H1 (cell line): ENCODE results near the gene TMEM178B. TPM values are rescaled to one million over a fixed set of nuclear protein-coding genes. Genes with fewer than 3 reads are reported as not detected.

Experiments
- CTCF ChIA-PET: fragments of 300-600 bp; sonication (Branson Sonifier 250); formaldehyde crosslinking; loops from one replicate; lab custom pipeline; 2021; ENCODE audit not compliant: partially characterized antibody; lab: Charles Lee
- POLR2A ChIA-PET: fragments of 300-600 bp; sonication (Branson Sonifier 250); formaldehyde crosslinking; loops from one replicate; lab custom pipeline; 2021; ENCODE audit warnings: inconsistent platforms; ENCODE audit not compliant: partially characterized antibody; lab: Charles Lee
- DNase-seq, 2 experiments: peaks; one replicate each; pipeline versions ENCODE4 v3.0.0 to v3.0.0-alpha.2; 2010 to 2022; ENCODE audit warnings: low spot score in 2 of 2, low read depth in 1 of 2, mixed read lengths in 1 of 2
- FAIRE-seq: peaks from 2 replicates; lab custom pipeline; 2011; peaks lifted over from hg19 to GRCh38; lab: Jason Lieb, UNC
- H2AFZ ChIP-seq: 2 replicates; pipeline ENCODE4 v1.8.1; 2012; ENCODE audit warnings: low read length, inconsistent platforms
- H2AK5ac ChIP-seq: 2 replicates; pipeline ENCODE4 v1.6.1; 2013; ENCODE audit warnings: low read depth, low read length
- H2BK120ac ChIP-seq: replicated peaks from 2 replicates; pipeline ENCODE3; 2013; ENCODE audit warnings: low read depth, low read length, inconsistent platforms
- H2BK12ac ChIP-seq: 2 replicates; pipeline ENCODE4 v1.6.1; 2013; ENCODE audit warnings: low read depth, low read length
- H2BK15ac ChIP-seq: 2 replicates; pipeline ENCODE4 v1.6.1; 2013; ENCODE audit warnings: low read length
- H2BK20ac ChIP-seq: 2 replicates; pipeline ENCODE4 v1.6.1; 2013; ENCODE audit warnings: low read length
- H2BK5ac ChIP-seq: 2 replicates; pipeline ENCODE4 v1.6.1; 2013; ENCODE audit warnings: low read depth, low read length
- H3K14ac ChIP-seq: 2 replicates; pipeline ENCODE4 v1.6.1; 2013; ENCODE audit warnings: inconsistent platforms; ENCODE audit not compliant: insufficient read length
- H3K18ac ChIP-seq: 2 replicates; pipeline ENCODE4 v1.6.1; 2013; ENCODE audit warnings: low read length; ENCODE audit errors: extremely low read depth
- H3K23ac ChIP-seq: 2 replicates; pipeline ENCODE4 v1.6.1; 2013; ENCODE audit warnings: inconsistent platforms; ENCODE audit not compliant: insufficient read length
- H3K23me2 ChIP-seq: 2 replicates; pipeline ENCODE4 v1.6.1; 2013; ENCODE audit warnings: low read depth, low read length
- H3K27ac ChIP-seq: 2 replicates; pipeline ENCODE4 v1.6.1; 2011; ENCODE audit warnings: low read depth, low read length, inconsistent platforms
- H3K27me3 ChIP-seq, 4 experiments: replicated peaks in 1 of 4; 1 replicate in 1 of 4; 2 replicates in 3 of 4; pipeline versions ENCODE4 v1.6.1 to v1.8.1; 2011 to 2013; ENCODE audit warnings: low read length in 3 of 4, mild to moderate bottlenecking in 3 of 4, inconsistent platforms in 2 of 4, mixed read lengths in 2 of 4, moderate library complexity in 1 of 4; ENCODE audit not compliant: control insufficient read depth in 3 of 4, insufficient read depth in 3 of 4; ENCODE audit errors: extremely low read depth in 1 of 4
- H3K36me3 ChIP-seq, 4 experiments: 2 replicates each; pipeline versions ENCODE4 v1.6.1 to v1.8.1; 2011 to 2013; ENCODE audit warnings: mild to moderate bottlenecking in 4 of 4, low read length in 3 of 4, moderate library complexity in 2 of 4, control low read depth in 1 of 4, inconsistent platforms in 1 of 4; ENCODE audit not compliant: insufficient read depth in 4 of 4, control insufficient read depth in 2 of 4
- H3K4ac ChIP-seq: replicated peaks from 2 replicates; pipeline ENCODE3; 2013; ENCODE audit warnings: low read length, low read depth, mixed read lengths, inconsistent platforms; ENCODE audit not compliant: insufficient read length
- H3K4me1 ChIP-seq, 4 experiments: replicated peaks in 1 of 4; 1 replicate in 1 of 4; 2 replicates in 3 of 4; pipeline versions ENCODE4 v1.6.1 to v1.8.1; 2011 to 2013; ENCODE audit warnings: low read length in 3 of 4, inconsistent platforms in 2 of 4, mixed read lengths in 1 of 4; ENCODE audit not compliant: insufficient read depth in 4 of 4, control insufficient read depth in 3 of 4
- H3K4me2 ChIP-seq, 2 experiments: 2 replicates each; pipeline versions ENCODE4 v1.6.1 to v1.8.1; 2011 to 2013; ENCODE audit warnings: low read depth in 2 of 2, low read length in 2 of 2, control low read depth in 1 of 2, inconsistent platforms in 1 of 2, mild to moderate bottlenecking in 1 of 2; ENCODE audit not compliant: insufficient read depth in 1 of 2
- H3K4me3 ChIP-seq, 4 experiments: fragments of 200-600, 300-600 bp in 1 of 4; sonication (generic), shearing (Covaris generic), sonication (Bioruptor Twin) in 1 of 4; 2 replicates each; pipeline versions ENCODE4 v1.5.1 to v1.8.1; 2011 to 2016; ENCODE audit warnings: low read length in 4 of 4, low read depth in 3 of 4, control low read depth in 2 of 4, inconsistent platforms in 2 of 4, mild to moderate bottlenecking in 2 of 4, mixed read lengths in 1 of 4, moderate library complexity in 1 of 4; ENCODE audit not compliant: insufficient read depth in 2 of 4; ENCODE audit errors: extremely low read depth in 1 of 4
- H3K56ac ChIP-seq: replicated peaks from 2 replicates; pipeline ENCODE3; 2013; ENCODE audit warnings: low read depth, mild to moderate bottlenecking, mixed read lengths, low read length, inconsistent platforms; ENCODE audit not compliant: insufficient read length
- H3K79me1 ChIP-seq: 2 replicates; pipeline ENCODE4 v1.6.1; 2013; ENCODE audit warnings: low read depth, low read length, control low read depth
- H3K79me2 ChIP-seq, 2 experiments: 2 replicates each; pipeline versions ENCODE4 v1.6.1 to v1.8.1; 2012 to 2013; ENCODE audit warnings: low read length in 2 of 2, mild to moderate bottlenecking in 2 of 2, inconsistent platforms in 1 of 2; ENCODE audit not compliant: insufficient read depth in 2 of 2, control insufficient read depth in 1 of 2
- H3K9ac ChIP-seq, 4 experiments: replicated peaks in 1 of 4; 1 replicate in 1 of 4; 2 replicates in 3 of 4; pipeline versions ENCODE4 v1.6.1 to v1.8.1; 2011 to 2013; ENCODE audit warnings: low read depth in 3 of 4, low read length in 3 of 4, control low read depth in 2 of 4, mild to moderate bottlenecking in 2 of 4, moderate library complexity in 2 of 4, inconsistent platforms in 1 of 4; ENCODE audit errors: extremely low read depth in 1 of 4
- H3K9me3 ChIP-seq, 2 experiments: 2 replicates each; pipeline versions ENCODE4 v1.6.1 to v1.8.1; 2012 to 2013; ENCODE audit warnings: mild to moderate bottlenecking in 2 of 2, moderate library complexity in 2 of 2, control low read depth in 1 of 2, inconsistent platforms in 1 of 2, low read depth in 1 of 2, low read length in 1 of 2, mixed read lengths in 1 of 2; ENCODE audit not compliant: insufficient read depth in 2 of 2
- H4K20me1 ChIP-seq, 2 experiments: replicated peaks in 1 of 2; 2 replicates each; pipeline versions ENCODE3 to v1.8.1; 2011 to 2013; ENCODE audit warnings: inconsistent platforms in 2 of 2, low read length in 2 of 2, mild to moderate bottlenecking in 1 of 2; ENCODE audit not compliant: insufficient read depth in 2 of 2, control insufficient read depth in 1 of 2
- H4K5ac ChIP-seq: 2 replicates; pipeline ENCODE4 v1.6.1; 2013; ENCODE audit warnings: low read length, low read depth, mixed read lengths, inconsistent platforms; ENCODE audit not compliant: insufficient read length
- H4K8ac ChIP-seq: 2 replicates; pipeline ENCODE4 v1.8.0; 2013; ENCODE audit warnings: mild to moderate bottlenecking, moderate library complexity, low read length, inconsistent platforms; ENCODE audit not compliant: insufficient read depth; ENCODE audit errors: extremely low read depth
- H4K91ac ChIP-seq: replicated peaks from 2 replicates; pipeline ENCODE3; 2013; ENCODE audit warnings: low read length, mixed read lengths, inconsistent platforms; ENCODE audit not compliant: insufficient read length
- BRCA1 ChIP-seq: IDR thresholded peaks from 2 replicates; pipeline ENCODE4 v1.6.1; 2012; ENCODE audit warnings: low read depth, low read length, improper control_type of control experiment
- CHD1 ChIP-seq: IDR thresholded peaks from 2 replicates; pipeline ENCODE4 v1.6.1; 2012; ENCODE audit warnings: low read depth, low read length, improper control_type of control experiment
- CTCF ChIP-seq, 3 experiments: IDR thresholded peaks; 1 replicate in 2 of 3; 2 replicates in 1 of 3; pipeline versions ENCODE4 v1.5.1 to v1.6.1; 2011; ENCODE audit warnings: low read length in 3 of 3, mild to moderate bottlenecking in 3 of 3, inconsistent platforms in 2 of 3, low read depth in 1 of 3, moderate library complexity in 1 of 3; ENCODE audit not compliant: insufficient read depth in 1 of 3; ENCODE audit errors: control extremely low read depth in 1 of 3
- EGR1 ChIP-seq: IDR thresholded peaks from 2 replicates; pipeline ENCODE4 v1.6.1; 2011; ENCODE audit warnings: low read depth, low read length, borderline replicate concordance
- MAFK ChIP-seq: IDR thresholded peaks from 2 replicates; pipeline ENCODE4 v1.6.1; 2012; ENCODE audit warnings: low read depth, mild to moderate bottlenecking, improper control_type of control experiment, low read length
- SIN3A ChIP-seq, 2 experiments: IDR thresholded peaks in 1 of 2; conservative IDR thresholded peaks in 1 of 2; 2 replicates each; pipeline ENCODE4 v1.6.1; 2011 to 2012; ENCODE audit warnings: low read length in 2 of 2, improper control_type of control experiment in 1 of 2, low read depth in 1 of 2, mild to moderate bottlenecking in 1 of 2
- SP2 ChIP-seq: IDR thresholded peaks from 2 replicates; pipeline ENCODE4 v1.6.1; 2012; ENCODE audit warnings: mild to moderate bottlenecking, low read length, inconsistent platforms
- TBP ChIP-seq: IDR thresholded peaks from 2 replicates; pipeline ENCODE4 v1.6.1; 2011; ENCODE audit warnings: low read depth, low read length, improper control_type of control experiment
- TCF12 ChIP-seq: IDR thresholded peaks from 2 replicates; pipeline ENCODE4 v1.6.1; 2011; ENCODE audit warnings: low read depth, mild to moderate bottlenecking, low read length
- WGBS, 2 experiments: shearing (Covaris generic) in 1 of 2; methylation state at CpG; one replicate each; pipeline versions ENCODE4 v1.1.6 to v1.1.7; 2013 to 2015; ENCODE audit warnings: low lambda C conversion rate in 2 of 2, mixed read lengths in 2 of 2, inconsistent platforms in 1 of 2, low coverage in 1 of 2, missing lambda C conversion rate in 1 of 2; ENCODE audit not compliant: insufficient replicate concordance in 2 of 2, insufficient coverage in 1 of 2, insufficient read length in 1 of 2; ENCODE audit errors: extremely low coverage in 1 of 2, missing lambda C conversion rate in 1 of 2; 5-methylcytosine and 5-hydroxymethylcytosine counted together
- polyA plus RNA-seq, 7 experiments: library from polyadenylated mRNA; depleted of rRNA in 3 of 7; stranded (reverse) in 5 of 7; unstranded in 2 of 7; fragments of >200 nt in 5 of 7; fragments of 200-250 nt in 2 of 7; gene quantifications; 1 replicate in 5 of 7; 2 replicates in 1 of 7; 4 replicates in 1 of 7; pipeline versions ENCODE4 v1.2.1 to v1.2.3, GENCODE V29; 2011 to 2013; ENCODE audit warnings: missing spikeins in 2 of 7, mixed read lengths in 2 of 7
- total RNA-seq: library from RNA; stranded (reverse); fragmentation: NEBNext Ultra II Directional; extraction: Animal tissue kit (Norgen Biotek cat#: 25700); gene quantifications from 2 replicates; pipeline ENCODE4 v1.2.1, GENCODE V29; 2021

Gene TMEM178B
- total and polyA plus RNA-seq, 2 of the 8 experiments (the other 6 are each of a cell fraction or from before 2014, with no cell fraction given) = 5.3 to 18.1 TPM

- no peak overlapping the region for H4K5ac ChIP-seq
- no peak overlapping the region for H3K4me3 ChIP-seq
- H3K4me1 ChIP-seq = no peaks in the 10 kb centered on the region; a peak in 1 of 7 replicates
- TF ChIP-seq SP2 (no peak), MAFK (no peak), EGR1 (no peak), TCF12 (no peak), TBP (no peak), CHD1 (no peak), BRCA1 (no peak), CTCF (IDR thresholded peaks at IDR 0.05; ENCODE audit: control extremely low read depth in 1 of 3, insufficient read depth in 1 of 3, low read depth in 1 of 3, low read length in 3 of 3) (no peak), SIN3A (conservative IDR thresholded peaks at IDR 0.05 in 1 of 2, IDR thresholded peaks at IDR 0.05 in 1 of 2; ENCODE audit: low read depth in 1 of 2, low read length in 2 of 2) (no peak)
- TF ChIP-seq, all 59 proteins: peak for 0
- H3K79me1 ChIP-seq = no peaks in the 10 kb centered on the region; the same call in 1 of the 2 replicates
- H3K23ac ChIP-seq = no peak overlapping the region
- H3K4ac ChIP-seq = no peak overlapping the region
- H3K9ac ChIP-seq = no peak overlapping the region
- POLR2A ChIA-PET = no interaction called here
- DNase-seq = no peak
- no peak overlapping the region for H2BK120ac ChIP-seq
- FAIRE-seq = no peak
- H2BK5ac ChIP-seq = no peak overlapping the region
- CTCF ChIA-PET = interaction anchor here (0.7 to 1.3 kb wide), 4 partner anchors 7 to 374 kb away, joined by 3 read pairs; no protein-coding TSS in a partner anchor
- H4K91ac ChIP-seq = no peak overlapping the region
- no peak overlapping the region for H3K56ac ChIP-seq
- no peak overlapping the region for H2BK12ac ChIP-seq
- no peak overlapping the region for H3K14ac ChIP-seq
- H3K27ac ChIP-seq = no peak overlapping the region
- no peak overlapping the region for H2AFZ ChIP-seq
- no peak overlapping the region for H4K8ac ChIP-seq
- H2AK5ac ChIP-seq = no peak overlapping the region
- H3K27me3 ChIP-seq = no peaks in the 10 kb centered on the region
- H3K23me2 ChIP-seq = peaks cover 2% of the 10 kb centered on the region; the same call in 1 of the 2 replicates
- no peak overlapping the region for H3K4me2 ChIP-seq
- no peak overlapping the region for H2BK20ac ChIP-seq
- no peak overlapping the region for H3K18ac ChIP-seq
- H3K9me3 ChIP-seq = no peaks in the 10 kb centered on the region
- H2BK15ac ChIP-seq = no peak overlapping the region
- no peaks in the 10 kb centered on the region for H3K36me3 ChIP-seq
- H3K79me2 ChIP-seq = no peaks in the 10 kb centered on the region
- WGBS, 2 experiments = 90% methylated on average over 14 of the region's 14 CpGs; no CpG with 5 or more reads in 1 of the 2 experiments
- peaks cover 0 to 2% of the 10 kb centered on the region in 2 experiments for H4K20me1 ChIP-seq
Observed at GRCh38 chr7:141185369-141185967, 111.6 kb downstream of the TMEM178B start.
